Measurements from ENCODE around the gene TULP1. TPM values are rescaled to one million over a fixed set of nuclear protein-coding genes. Genes with fewer than 3 reads are reported as not detected.
A peak's percentile ranks its signal among the peaks of the same experiment; 100 is the strongest.
"Not testable (repeated sequence)": the region's sequence is repeated elsewhere in the genome, so short reads cannot be mapped to it uniquely, and the experiment has no call there.

TULP1 gene
- total and polyA plus RNA-seq, 8 donors = 5.4 to 11.9 (median 7.7) TPM; not detected in 2

DNA sequence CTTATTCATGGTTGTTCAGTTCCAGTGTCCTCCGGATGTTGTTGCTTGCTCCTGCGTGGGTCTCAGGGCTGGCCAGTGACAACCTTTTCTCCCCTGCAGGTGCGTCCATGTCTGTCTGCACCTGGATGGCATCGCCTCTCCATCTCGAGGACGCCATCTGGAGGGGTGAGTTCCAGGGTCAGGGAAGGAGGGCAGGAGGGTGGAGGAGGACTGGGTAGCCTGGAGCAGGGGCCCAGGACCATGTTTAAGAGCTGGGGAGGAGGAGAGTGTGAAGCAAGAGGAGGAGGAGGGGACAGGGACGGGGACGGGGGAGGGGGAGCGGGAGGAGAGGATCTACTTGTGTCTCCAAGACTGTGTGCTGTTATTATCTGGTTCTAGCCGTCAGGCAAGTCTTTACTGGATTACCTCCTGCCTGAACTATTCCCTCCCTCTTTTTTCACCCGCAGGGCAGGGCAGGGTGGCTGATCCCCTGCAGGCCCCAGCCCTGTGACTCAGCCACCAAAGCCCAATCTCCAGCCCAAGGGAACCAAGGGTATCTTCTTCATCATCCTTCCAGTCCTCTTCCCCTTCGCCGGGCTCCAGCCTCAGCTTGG is 32.2 kb upstream of the TULP1 start:
- no peak for DNase-seq
- no peak overlapping the region for H3K27ac ChIP-seq
- TF ChIP-seq, protein P1, sequence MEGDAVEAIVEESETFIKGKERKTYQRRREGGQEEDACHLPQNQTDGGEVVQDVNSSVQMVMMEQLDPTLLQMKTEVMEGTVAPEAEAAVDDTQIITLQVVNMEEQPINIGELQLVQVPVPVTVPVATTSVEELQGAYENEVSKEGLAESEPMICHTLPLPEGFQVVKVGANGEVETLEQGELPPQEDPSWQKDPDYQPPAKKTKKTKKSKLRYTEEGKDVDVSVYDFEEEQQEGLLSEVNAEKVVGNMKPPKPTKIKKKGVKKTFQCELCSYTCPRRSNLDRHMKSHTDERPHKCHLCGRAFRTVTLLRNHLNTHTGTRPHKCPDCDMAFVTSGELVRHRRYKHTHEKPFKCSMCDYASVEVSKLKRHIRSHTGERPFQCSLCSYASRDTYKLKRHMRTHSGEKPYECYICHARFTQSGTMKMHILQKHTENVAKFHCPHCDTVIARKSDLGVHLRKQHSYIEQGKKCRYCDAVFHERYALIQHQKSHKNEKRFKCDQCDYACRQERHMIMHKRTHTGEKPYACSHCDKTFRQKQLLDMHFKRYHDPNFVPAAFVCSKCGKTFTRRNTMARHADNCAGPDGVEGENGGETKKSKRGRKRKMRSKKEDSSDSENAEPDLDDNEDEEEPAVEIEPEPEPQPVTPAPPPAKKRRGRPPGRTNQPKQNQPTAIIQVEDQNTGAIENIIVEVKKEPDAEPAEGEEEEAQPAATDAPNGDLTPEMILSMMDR (IDR thresholded peaks at IDR 0.05) = no peak
- no peaks in the 10 kb centered on the region for H3K27me3 ChIP-seq
- no peak for ATAC-seq
- no peaks in the 10 kb centered on the region for H3K9me3 ChIP-seq
- intact Hi-C loops (cut with DNase I) = no loop called here
- H3K4me1 ChIP-seq = no peaks in the 10 kb centered on the region
- H3K4me3 ChIP-seq = no peak overlapping the region
- no peaks in the 10 kb centered on the region for H3K36me3 ChIP-seq

DNA sequence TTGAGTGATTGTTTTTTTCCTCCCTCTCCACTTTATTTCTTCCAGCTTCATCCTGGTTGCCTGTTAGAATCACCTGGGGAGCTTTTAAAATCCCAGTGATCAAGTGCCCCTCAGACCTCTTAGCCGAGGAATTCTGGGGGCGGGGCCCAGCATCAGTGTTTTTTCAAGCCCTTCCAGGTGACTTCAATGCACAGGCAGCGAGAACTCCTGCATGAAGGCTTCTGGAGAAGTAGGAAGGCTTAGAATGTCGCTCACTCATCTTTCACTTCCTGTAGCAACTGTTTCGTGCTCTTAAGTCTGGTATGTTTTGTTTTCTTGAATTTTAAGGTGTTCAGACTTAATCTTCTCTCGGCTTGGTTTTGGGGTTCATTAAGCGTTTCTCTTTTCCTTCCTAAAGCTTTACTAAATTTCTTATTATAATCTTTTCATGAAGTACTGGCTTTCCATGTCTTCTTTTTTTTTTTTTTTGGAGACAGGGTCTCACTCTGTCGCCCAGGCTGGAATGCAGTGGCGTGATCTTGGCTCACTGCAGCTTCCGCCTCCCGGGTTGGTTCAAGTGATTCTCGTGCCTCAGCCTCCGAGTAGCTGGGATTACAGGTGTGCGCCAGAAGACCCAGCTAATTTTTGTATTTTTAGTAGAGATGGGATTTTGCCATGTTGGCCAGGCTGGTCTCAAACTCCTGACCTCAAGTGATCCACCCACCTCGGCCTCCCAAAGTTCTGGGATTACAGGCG is 30.9 kb upstream of the TULP1 start:
- Histone ChIP-seq H3K36me3 (no peaks in the 10 kb centered on the region), H3K27me3 (no peaks in the 10 kb centered on the region), H3K4me3 (peak overlapping the region in 1 of 2 donors; percentile 6), H3K27ac (peak overlapping the region in 1 of 2 donors; percentile 18), H3K9me3 (no peaks in the 10 kb centered on the region), H3K4me1 (no peaks in the 10 kb centered on the region)
- peak in 2 of 4 donors; percentile 53 to 57 for DNase-seq
- TF ChIP-seq, protein P1 (IDR thresholded peaks at IDR 0.05) = no peak
- intact Hi-C loops (cut with DNase I) = no loop called here
- peak; percentile 94 for ATAC-seq

DNA sequence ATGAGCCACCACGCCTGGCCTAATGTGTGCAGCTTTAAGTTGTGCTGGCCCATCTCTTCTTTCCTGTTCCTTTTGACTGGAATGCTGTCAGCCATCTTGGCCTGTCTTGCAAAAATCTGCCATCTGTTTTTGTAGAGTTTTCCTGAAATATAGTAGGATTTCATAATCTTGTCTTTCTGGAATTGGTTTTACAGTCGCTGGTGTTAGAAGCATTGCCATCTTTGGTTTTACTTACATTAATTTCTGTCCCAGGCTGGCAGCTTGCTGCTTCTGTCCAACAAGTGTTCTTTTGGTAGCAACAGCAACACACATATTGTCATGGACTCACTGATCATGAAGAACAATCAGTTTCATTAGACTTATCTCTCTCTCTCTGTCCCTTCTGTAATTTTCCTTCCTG is 29.1 kb upstream of the TULP1 start:
- H3K27ac ChIP-seq = no peak overlapping the region
- TF ChIP-seq, protein P1 (IDR thresholded peaks at IDR 0.05) = no peak

DNA sequence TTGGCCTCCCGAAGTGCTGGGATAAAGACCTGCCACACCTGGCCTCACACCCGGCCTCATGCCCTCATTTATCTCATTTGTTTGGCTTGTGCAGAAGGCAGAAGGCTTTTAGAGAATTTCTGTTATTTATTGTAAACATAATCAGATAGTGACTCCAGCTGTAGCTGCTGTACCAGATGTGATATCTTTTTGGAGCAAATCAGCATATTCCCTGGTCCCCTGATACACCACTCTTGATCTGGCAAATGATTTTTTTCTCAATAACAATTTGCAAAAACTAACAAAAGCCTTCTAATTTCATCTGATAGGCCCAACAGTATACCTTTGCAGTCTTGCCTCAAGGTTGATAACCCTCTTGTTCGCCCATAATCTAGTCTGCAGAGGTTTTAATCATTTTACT is 26.5 kb upstream of the TULP1 start:
- DNase-seq = no peak
- TF ChIP-seq, protein P1 (IDR thresholded peaks at IDR 0.05) = no peak
- Histone ChIP-seq H3K9me3 (no peaks in the 10 kb centered on the region), H3K36me3 (no peaks in the 10 kb centered on the region), H3K27ac (no peak overlapping the region), H3K4me3 (no peak overlapping the region), H3K27me3 (no peaks in the 10 kb centered on the region), H3K4me1 (no peaks in the 10 kb centered on the region)
- intact Hi-C loops (cut with DNase I) = no loop called here
- no peak for ATAC-seq

More for the DNA sequence above, 29.1 kb upstream of the TULP1 start:
- no peak for ATAC-seq
- no peaks in the 10 kb centered on the region for H3K9me3 ChIP-seq
- no peaks in the 10 kb centered on the region for H3K36me3 ChIP-seq
- no peak for DNase-seq
- no peak overlapping the region for H3K4me3 ChIP-seq
- no peaks in the 10 kb centered on the region for H3K4me1 ChIP-seq
- H3K27me3 ChIP-seq = no peaks in the 10 kb centered on the region
- intact Hi-C loops (cut with DNase I) = no loop called here

DNA sequence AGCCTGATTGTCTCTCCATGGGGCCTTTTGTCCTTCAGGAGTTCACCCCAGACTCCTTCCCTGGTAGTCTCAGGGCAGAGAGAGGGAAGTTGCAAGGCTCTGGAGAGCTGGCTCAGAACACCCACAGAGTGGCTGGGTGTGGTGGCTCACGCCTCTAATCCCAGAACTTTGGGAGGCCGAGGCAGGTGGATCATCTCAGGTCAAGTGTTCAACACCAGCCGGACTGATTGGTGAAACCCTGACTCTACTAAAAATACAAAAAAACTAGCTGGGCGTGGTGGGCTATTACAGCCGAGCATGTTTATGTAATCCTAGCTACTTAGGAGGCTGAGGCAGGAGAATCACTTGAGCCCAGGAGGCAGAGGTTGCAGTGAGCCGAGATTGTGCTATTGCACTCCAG is 23.2 kb upstream of the TULP1 start:
- ATAC-seq; H3K4me3 ChIP-seq; H3K4me1 ChIP-seq; H3K36me3 ChIP-seq; H3K27ac ChIP-seq; DNase-seq; H3K27me3 ChIP-seq; intact Hi-C loops (cut with DNase I); H3K9me3 ChIP-seq: not testable (repeated sequence)

All from left lung (tissue), 10 donors.